Endodermal cell (in vitro differentiated cells): Measurements from ENCODE around the gene ADAMTS17. TPM values are rescaled to one million over a fixed set of nuclear protein-coding genes. Genes with fewer than 3 reads are reported as not detected.
A peak's percentile ranks its signal among the peaks of the same experiment; 100 is the strongest.

Source experiments
- DNase-seq: peaks from one replicate; pipeline ENCODE4 v3.0.0-alpha.2; 2017
- H3K27ac ChIP-seq: 2 replicates; pipeline ENCODE4 v1.5.1; 2013; ENCODE audit warnings: mild to moderate bottlenecking, low read depth, low read length, moderate library complexity
- H3K27me3 ChIP-seq: 2 replicates; pipeline ENCODE4 v1.6.1; 2013; ENCODE audit warnings: mild to moderate bottlenecking, low read length, moderate library complexity; ENCODE audit not compliant: insufficient read depth, control insufficient read depth, poor library complexity, severe bottlenecking
- H3K36me3 ChIP-seq: 2 replicates; pipeline ENCODE4 v1.7.0; 2013; ENCODE audit warnings: mild to moderate bottlenecking, low read length, moderate library complexity; ENCODE audit not compliant: control insufficient read depth, insufficient read depth
- H3K4me1 ChIP-seq: one replicate; pipeline ENCODE4 v1.7.0; 2013; ENCODE audit warnings: low read length; ENCODE audit not compliant: control insufficient read depth, insufficient read depth
- H3K4me3 ChIP-seq: 2 replicates; pipeline ENCODE4 v1.5.1; 2013; ENCODE audit warnings: mild to moderate bottlenecking, low read length, moderate library complexity
- H3K9ac ChIP-seq: 2 replicates; pipeline ENCODE4 v1.6.1; 2013; ENCODE audit warnings: mild to moderate bottlenecking, low read length, moderate library complexity; ENCODE audit not compliant: poor library complexity, severe bottlenecking; ENCODE audit errors: extremely low read depth
- H3K9me3 ChIP-seq: 2 replicates; pipeline ENCODE4 v1.6.1; 2013; ENCODE audit warnings: mild to moderate bottlenecking, low read length, moderate library complexity; ENCODE audit not compliant: control insufficient read depth
- H3K27ac Mint-ChIP-seq: 2 replicates; pipeline ENCODE4 v1.8.0; 2020; ENCODE audit warnings: mixed read lengths
- H3K27me3 Mint-ChIP-seq: 2 replicates; pipeline ENCODE4 v1.8.0; 2021; ENCODE audit warnings: mild to moderate bottlenecking, mixed read lengths; ENCODE audit not compliant: insufficient read depth
- H3K36me3 Mint-ChIP-seq: 2 replicates; pipeline ENCODE4 v1.8.0; 2020; ENCODE audit warnings: low read depth, mixed read lengths
- H3K4me1 Mint-ChIP-seq: 2 replicates; pipeline ENCODE4 v1.8.0; 2020; ENCODE audit warnings: mixed read lengths
- H3K4me3 Mint-ChIP-seq: 2 replicates; pipeline ENCODE4 v1.8.0; 2020; ENCODE audit warnings: mild to moderate bottlenecking, moderate library complexity, mixed read lengths
- H3K9me3 Mint-ChIP-seq: 2 replicates; pipeline ENCODE4 v1.8.0; 2020; ENCODE audit warnings: mild to moderate bottlenecking, mixed read lengths
- WGBS, 2 experiments: methylation state at CpG; one replicate each; pipeline versions ENCODE4 v1.1.5 to v1.1.7; 2013; ENCODE audit warnings: missing lambda C conversion rate in 2 of 2, mixed read lengths in 1 of 2; ENCODE audit not compliant: insufficient coverage in 1 of 2, insufficient read length in 1 of 2; 5-methylcytosine and 5-hydroxymethylcytosine counted together
- total RNA-seq, 2 donors: library from RNA; stranded (reverse); fragmentation: NEBNext Ultra II Directional in 1 of 2; extraction: Animal tissue kit (Norgen Biotek cat#: 25700) in 1 of 2; gene quantifications; 2 replicates in 1 of 2; 3 replicates in 1 of 2; pipeline ENCODE4 v1.2.1, GENCODE V29; 2021
- TF ChIP-seq, protein P1 (sequence below): fragments of 200-600 bp; sonication (generic); conservative IDR thresholded peaks from 2 replicates; pipeline ENCODE4 v1.5.0; 2021; ENCODE audit warnings: antibody characterized with exemption, mild to moderate bottlenecking

The ADAMTS17 gene
- total RNA-seq, 2 donors from 2014 or later = 0.82 to 2.3 TPM

DNA sequence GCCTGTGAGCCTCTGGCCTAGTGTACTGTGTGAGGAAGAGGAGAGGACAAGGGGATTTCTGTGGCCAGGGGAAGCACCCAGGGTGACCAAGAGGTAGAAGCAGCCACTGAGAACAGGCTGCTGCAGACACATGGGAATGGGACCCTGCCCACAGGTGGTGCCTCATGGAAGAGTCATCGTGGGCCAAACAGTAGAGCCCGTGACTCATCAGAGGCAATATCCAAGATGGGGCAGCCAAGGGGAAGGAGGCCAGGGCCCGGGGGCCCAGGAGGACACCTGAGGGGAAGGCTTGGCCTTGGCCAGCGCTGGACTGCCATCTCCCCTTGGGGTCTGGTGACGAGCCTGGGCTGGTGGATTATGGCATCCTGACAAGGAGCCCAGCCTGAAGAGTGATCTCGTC, 333.5 kb downstream of the ADAMTS17 start:
- Histone ChIP-seq H3K4me1 (no peaks in the 10 kb centered on the region), H3K27ac (no peak overlapping the region), H3K36me3 (no peaks in the 10 kb centered on the region), H3K27me3 (no peaks in the 10 kb centered on the region), H3K4me3 (no peak overlapping the region), H3K9me3 (no peaks in the 10 kb centered on the region), H3K9ac (no peak overlapping the region)
- WGBS, 2 experiments = 91 to 93% methylated on average over 6 of the region's 6 CpGs
- H3K36me3 Mint-ChIP-seq = no peaks in the 10 kb centered on the region
- H3K27ac Mint-ChIP-seq = no peak overlapping the region
- peaks cover 4% of the 10 kb centered on the region for H3K27me3 Mint-ChIP-seq
- TF ChIP-seq, protein P1, sequence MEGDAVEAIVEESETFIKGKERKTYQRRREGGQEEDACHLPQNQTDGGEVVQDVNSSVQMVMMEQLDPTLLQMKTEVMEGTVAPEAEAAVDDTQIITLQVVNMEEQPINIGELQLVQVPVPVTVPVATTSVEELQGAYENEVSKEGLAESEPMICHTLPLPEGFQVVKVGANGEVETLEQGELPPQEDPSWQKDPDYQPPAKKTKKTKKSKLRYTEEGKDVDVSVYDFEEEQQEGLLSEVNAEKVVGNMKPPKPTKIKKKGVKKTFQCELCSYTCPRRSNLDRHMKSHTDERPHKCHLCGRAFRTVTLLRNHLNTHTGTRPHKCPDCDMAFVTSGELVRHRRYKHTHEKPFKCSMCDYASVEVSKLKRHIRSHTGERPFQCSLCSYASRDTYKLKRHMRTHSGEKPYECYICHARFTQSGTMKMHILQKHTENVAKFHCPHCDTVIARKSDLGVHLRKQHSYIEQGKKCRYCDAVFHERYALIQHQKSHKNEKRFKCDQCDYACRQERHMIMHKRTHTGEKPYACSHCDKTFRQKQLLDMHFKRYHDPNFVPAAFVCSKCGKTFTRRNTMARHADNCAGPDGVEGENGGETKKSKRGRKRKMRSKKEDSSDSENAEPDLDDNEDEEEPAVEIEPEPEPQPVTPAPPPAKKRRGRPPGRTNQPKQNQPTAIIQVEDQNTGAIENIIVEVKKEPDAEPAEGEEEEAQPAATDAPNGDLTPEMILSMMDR = no peak
- H3K4me3 Mint-ChIP-seq = no peak overlapping the region
- DNase-seq = peak; percentile 27
- peaks cover 2% of the 10 kb centered on the region for H3K9me3 Mint-ChIP-seq
- H3K4me1 Mint-ChIP-seq = no peaks in the 10 kb centered on the region

DNA sequence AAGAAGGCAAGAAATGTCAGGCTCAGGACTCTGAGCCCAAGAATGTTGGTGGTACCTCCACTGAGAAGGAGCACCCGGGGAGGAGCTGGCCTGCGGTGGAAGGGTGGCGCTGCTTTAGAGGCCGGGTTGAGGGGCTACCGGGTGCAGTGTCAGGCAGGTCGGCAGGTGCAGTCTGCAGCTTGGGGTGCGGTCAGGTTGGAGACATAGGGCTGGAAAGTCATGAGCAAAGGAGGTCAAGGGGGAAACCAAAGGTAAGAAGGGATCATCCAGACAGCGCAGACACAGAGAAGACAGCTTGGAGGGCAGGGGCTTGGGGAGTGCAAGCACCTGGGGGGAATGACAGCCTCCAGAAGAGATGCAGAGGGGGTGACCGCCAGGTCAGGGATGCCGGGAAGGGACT, 334.2 kb downstream of the ADAMTS17 start:
- H3K9me3 ChIP-seq = no peaks in the 10 kb centered on the region
- H3K27me3 ChIP-seq = no peaks in the 10 kb centered on the region
- no peak overlapping the region for H3K4me3 ChIP-seq
- H3K27ac ChIP-seq = no peak overlapping the region
- WGBS, 2 experiments = 91% methylated on average over 7 to 10 of the region's 10 CpGs
- TF ChIP-seq, protein P1 = no peak
- Mint-ChIP-seq H3K4me1 (no peaks in the 10 kb centered on the region), H3K36me3 (no peaks in the 10 kb centered on the region), H3K27me3 (peaks cover 4% of the 10 kb centered on the region), H3K9me3 (peaks cover 2% of the 10 kb centered on the region), H3K27ac (no peak overlapping the region), H3K4me3 (no peak overlapping the region)
- H3K36me3 ChIP-seq = no peaks in the 10 kb centered on the region
- DNase-seq = peak; percentile 22
- no peaks in the 10 kb centered on the region for H3K4me1 ChIP-seq
- no peak overlapping the region for H3K9ac ChIP-seq

- no peaks in the 10 kb centered on the region for H3K9me3 Mint-ChIP-seq
These were observed 336.1 kb downstream of the ADAMTS17 start for GRCh38 chr15:100005715-100006114.

More at GRCh38 chr15:100005715-100006114, 336.1 kb downstream of the ADAMTS17 start:
- Mint-ChIP-seq H3K27me3 (peaks cover 4% of the 10 kb centered on the region), H3K4me3 (no peak overlapping the region), H3K36me3 (no peaks in the 10 kb centered on the region), H3K27ac (no peak overlapping the region), H3K4me1 (peaks cover 6% of the 10 kb centered on the region)
- Histone ChIP-seq H3K9ac (no peak overlapping the region), H3K27ac (no peak overlapping the region), H3K4me1 (no peaks in the 10 kb centered on the region), H3K27me3 (no peaks in the 10 kb centered on the region), H3K4me3 (no peak overlapping the region), H3K9me3 (no peaks in the 10 kb centered on the region), H3K36me3 (no peaks in the 10 kb centered on the region)
- peak; percentile 13 for DNase-seq
- TF ChIP-seq, protein P1 = no peak
- 91 to 92% methylated on average over 4 to 5 of the region's 5 CpGs for WGBS, 2 experiments
